Activated gamma-delta T cell treated with anti-CD3 and anti-CD28 coated beads, Interleukin-2, amount 50 U/mL, for 16 hours (primary cell): ENCODE results near the gene DENND5A.
"Not testable (repeated sequence)": the region's sequence is repeated elsewhere in the genome, so short reads cannot be mapped to it uniquely, and the experiment has no call there.

Source experiments
- DNase-seq: peaks from one replicate; pipeline ENCODE4 v3.0.0-alpha.2; 2020; ENCODE audit warnings: low read depth

DENND5A gene

GRCh38 chr11:9176136-9176535 lies 89.0 kb downstream of the DENND5A start:
- DNase-seq = no peak

- DNase-seq = no peak
These were observed 92.8 kb downstream of the DENND5A start for GRCh38 chr11:9172389-9172788.

DNA sequence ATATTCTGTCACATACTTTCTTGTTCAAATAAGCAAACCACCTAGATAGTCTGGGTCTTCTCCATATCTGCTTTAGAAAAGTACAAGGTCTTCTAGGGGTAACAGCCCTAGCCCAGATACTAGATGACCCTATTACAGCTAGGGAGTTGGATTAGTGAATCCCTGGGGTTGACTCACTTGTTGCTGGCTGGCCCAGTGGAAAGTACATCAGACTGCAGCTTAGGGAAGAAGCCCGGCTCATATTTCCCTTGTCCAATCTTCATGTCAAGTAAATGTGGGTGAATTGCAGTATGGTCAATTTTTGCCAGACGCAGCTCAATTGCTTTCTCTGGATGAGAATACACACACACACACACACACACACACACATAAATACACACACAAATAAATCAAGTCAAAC lies 94.7 kb downstream of the DENND5A start:
- no peak for DNase-seq

DNA sequence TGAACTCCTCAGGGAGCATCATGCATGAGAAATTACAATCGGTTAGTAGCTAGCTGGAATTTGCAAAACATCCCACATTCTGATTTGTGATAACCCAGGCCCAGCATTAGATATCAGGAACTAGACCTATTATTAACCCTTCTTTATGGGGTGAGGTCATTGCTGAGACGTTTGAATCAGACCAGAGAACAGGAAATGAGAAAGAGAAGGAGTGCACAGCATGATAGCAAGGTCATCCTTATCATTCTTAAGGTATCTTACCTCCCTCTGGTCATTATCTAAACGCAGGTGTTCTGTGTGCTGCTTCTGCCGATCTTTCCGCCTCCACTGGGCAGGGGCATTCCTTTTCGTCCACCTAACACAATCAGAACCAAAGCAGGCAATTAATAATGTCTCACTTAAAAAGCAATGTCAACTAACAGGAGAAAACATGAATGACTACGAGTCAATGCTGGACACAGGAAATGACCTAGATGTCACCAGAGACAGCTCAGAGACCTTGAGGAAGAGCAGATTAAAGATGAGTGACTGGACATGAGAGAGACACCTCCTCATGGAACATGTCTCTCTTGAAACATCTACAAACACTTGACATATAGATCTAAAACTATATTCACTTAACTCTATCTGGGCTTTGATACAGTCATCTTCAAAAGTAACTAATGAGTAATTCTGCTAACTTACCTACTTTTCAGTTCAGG lies 95.4 kb downstream of the DENND5A start:
- DNase-seq = no peak

GRCh38 chr11:9161991-9162390 lies 103.2 kb downstream of the DENND5A start:
- not testable (repeated sequence) for DNase-seq

DNA sequence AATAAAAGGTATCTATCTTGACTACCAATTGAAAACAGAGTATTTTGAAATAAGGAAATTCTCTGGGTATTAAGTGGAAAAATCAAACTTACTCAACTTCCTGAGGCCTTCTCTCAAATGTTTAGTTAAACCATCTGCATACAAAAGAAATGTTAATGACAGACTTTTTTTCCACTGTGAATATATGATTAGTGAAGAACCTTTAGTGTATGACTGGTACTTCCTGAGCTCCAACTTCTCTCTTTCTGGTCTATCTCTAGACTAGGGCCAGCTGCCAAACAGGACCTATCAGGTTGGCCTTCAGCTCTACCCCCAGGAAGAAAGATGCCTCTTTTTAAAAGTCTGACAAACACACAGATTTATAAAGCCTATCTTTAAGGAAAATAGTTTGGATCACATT lies 105.0 kb downstream of the DENND5A start:
- no peak for DNase-seq

DNA sequence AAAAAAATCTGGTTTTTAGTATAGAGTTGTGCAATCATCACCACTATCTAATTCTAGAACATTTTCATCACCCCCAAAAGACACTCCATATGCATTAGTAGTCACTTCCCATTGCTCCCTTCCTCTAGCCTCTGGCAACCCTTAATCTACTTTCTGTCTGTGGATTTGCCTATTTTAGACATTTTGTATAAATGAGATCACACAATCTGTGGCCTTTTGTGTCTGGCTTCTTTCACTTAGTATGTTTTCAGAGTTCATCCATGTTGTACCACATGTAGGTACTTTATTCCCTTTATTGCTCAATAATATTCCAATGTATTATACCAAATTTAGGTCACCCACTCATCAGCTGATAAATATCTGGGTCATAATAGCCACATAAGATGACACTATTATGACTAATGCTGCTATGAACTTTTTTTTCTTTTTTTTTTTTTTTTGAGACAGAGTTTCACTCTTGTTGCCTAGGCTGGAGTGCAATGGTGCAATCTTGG lies 106.2 kb downstream of the DENND5A start:
- no peak for DNase-seq

DNA sequence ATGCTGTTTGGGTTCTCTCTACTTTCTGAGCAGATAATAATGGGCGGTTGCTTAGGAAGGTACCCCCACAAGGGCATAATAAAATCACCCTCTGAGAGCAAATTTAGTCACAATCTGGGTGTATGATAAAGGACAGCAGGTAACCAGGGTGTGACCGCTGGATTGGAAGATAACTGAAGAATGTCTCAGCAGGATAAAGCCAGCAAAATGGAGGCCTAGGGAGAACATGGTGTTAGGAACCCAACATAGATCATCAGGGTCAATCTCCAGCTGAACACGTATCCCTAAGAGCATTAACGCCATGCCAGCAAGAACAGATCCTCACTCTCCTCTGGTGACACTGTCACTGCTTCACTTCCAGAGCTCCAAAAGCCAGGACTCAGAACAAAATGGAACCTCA lies 109.2 kb downstream of the DENND5A start:
- DNase-seq = no peak

- DNase-seq = no peak
These were observed 111.5 kb downstream of the DENND5A start for GRCh38 chr11:9153651-9154050.

DNA sequence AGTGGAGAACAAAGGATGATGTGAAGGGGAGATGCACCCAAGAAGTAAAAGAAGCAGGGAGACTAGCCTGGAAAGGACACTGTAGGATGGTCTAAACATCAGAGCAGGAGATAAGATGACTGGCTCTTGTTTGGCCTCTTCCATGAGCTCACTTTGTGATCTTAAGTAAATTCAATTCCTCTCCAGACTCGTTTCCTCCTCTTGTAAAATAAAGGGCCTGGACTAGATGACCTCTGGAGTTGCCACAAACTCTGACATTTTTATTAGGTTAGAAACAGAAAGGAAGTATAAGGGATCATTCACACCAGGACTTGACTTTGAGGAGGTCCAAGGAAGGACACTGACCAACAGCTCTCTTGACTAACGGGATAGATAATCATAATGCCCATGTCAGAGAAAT lies 113.5 kb downstream of the DENND5A start:
- no peak for DNase-seq

- DNase-seq = no peak
These were observed 114.2 kb downstream of the DENND5A start for GRCh38 chr11:9150926-9151325.

DNA sequence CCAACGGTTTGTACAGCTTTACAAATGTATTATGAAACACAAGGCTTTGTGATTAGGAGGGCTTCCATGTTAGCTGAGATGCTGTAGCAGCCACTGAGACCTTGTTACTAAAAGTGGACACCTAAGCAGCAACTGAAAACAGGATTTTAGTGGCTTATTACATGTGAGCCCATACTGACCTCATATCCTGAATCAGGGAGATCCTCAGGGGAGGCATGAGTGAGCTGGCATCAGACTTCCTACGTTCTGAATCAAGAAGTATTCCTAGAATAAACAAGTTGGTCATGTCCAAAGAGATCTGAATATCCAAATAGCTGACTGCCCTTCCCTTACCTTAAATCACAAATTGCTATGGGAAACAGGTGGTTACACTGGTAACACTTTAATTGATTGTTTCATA lies 114.6 kb downstream of the DENND5A start:
- no peak for DNase-seq

- DNase-seq = no peak
These were observed 116.4 kb downstream of the DENND5A start for GRCh38 chr11:9148727-9149126.

DNA sequence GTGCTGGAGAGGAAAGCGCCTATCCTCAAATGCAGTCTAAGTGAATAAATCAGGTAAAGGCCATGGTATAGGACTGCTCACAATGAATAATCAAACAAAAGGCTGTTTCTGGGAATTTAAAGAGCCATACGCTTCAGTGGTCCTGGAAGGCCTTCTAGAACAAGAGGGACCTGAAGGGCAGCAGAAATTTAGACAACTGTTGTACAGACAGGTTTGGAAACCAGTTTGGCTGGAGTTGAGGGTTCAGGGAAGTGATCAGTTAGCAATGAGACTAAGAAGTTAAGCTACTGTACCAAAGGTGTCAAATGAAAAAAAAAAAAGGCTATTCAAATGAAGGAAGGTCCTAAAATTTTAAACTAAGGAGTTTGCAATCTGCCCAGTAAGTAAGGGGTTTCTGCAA lies 117.1 kb downstream of the DENND5A start:
- no peak for DNase-seq

GRCh38 chr11:9146477-9146876 lies 118.7 kb downstream of the DENND5A start:
- DNase-seq = no peak

- no peak for DNase-seq
These were observed 119.9 kb downstream of the DENND5A start for GRCh38 chr11:9145283-9145682.

DNA sequence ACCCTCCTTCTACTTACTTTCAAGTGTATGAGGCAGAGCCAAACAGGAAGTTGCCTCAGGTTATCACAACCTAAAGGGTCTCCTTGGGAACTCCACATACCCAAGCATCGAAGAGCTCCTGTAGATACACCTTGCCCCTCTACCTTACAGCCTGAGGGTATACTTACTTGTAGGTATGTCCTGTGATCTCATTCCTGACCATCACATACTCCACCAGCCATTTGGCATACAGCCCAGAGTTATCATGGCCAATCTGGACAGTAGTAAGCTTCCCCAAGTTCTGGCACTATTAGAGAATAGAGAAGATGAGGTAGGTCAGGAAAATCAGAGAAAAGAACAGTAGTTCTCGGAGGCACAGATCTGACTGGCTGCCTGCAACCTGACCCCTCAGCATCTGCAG lies 120.3 kb downstream of the DENND5A start:
- DNase-seq = no peak

DNA sequence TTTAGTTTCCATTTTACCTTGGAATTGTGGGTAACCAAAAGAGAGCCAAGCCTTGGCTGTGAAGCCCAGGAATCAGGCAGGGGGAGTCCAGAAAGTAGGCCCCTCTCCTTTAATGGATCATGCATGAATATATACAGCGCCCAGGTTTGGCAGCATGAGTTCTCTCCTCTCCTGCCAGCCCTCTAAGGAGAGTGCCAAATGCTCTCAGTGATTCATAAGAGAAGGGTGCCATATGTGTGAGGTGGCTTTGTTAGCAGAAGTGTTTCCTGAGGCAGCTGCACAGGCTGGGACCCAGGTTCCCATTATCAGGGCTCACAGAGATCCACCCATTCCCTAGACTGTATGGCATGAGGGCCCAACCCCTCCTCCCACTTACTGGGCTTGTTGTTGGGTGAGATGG lies 121.4 kb downstream of the DENND5A start:
- DNase-seq = no peak

DNA sequence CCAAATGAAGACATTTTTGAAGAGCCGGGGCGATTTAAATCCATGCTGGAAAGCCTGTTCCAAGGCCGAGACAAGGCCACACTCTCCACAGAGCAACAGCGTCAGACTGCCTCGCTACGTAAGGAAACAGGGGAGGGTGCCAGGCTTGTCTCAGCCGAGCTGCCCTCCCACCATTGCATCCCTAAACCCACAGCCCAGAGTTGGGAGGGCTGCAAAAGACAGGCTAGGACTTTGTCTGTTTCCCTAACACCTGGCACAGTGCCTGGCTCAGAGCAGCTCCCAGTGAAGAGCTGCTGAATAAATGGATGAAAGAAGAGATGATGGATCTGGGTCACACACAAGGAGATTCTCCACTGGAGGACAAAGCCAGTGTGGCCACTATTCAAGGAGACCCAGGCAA lies 122.4 kb downstream of the DENND5A start:
- DNase-seq = no peak

- no peak for DNase-seq
These were observed 124.0 kb downstream of the DENND5A start for GRCh38 chr11:9141186-9141585.

- DNase-seq = no peak
These were observed 125.4 kb downstream of the DENND5A start for GRCh38 chr11:9139628-9140357.

DNA sequence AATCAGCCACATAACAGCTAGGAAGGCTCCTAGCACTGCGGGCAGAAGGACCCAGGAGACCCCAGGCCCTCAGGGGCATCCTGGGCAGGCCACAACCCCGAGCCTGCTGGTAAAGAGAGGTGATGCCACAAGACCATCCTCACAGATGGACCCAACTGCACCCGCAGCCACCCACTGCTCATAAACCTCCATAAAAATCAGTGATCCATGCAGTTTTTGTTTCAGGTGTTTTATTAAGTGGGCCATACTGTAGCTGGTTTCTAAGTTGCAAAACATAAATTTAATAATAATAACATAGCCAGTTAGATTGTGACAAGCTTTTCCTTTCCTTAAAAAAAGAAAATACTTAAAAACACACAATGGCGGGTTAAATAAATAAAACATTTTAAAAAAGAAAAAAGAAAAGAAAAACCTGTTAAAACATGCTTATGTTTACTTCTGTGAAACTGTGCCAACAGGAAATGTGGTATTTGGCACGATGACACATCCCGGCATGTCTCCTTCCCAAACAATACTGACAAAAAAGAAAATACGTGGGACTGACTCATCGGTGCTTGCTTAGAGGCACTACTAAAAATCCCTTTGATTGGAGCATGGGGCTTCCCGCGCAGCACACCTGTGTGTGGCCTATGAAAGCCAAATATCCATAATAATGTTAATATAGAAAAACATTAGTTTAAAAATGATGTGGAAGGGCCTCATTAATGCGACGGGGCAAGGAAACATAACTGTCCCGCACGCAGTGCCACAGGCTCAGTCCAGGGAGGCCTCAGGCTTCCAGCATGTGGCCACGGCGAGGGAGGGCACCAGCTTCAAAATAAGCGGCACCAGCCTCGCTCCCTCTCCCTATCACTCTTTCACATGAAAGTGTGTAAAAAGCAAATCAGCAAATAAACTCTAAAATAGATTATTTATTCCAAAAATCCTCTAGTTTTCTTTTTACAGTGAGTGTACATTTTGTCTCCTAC lies 126.3 kb downstream of the DENND5A start:
- DNase-seq = no peak

- DNase-seq = no peak
These were observed 127.1 kb downstream of the DENND5A start for GRCh38 chr11:9138133-9138453.
